ENCODE results near the gene SNX1.
A peak's percentile ranks its signal among the peaks of the same experiment; 100 is the strongest.

Gene SNX1

GRCh38 chr15:64082757-64083156 lies 13.0 kb upstream of the SNX1 start:
- Histone ChIP-seq H3K4me2 (no peak overlapping the region), H3K9ac (no peak overlapping the region), H3K27me3 (no peaks in the 10 kb centered on the region), H3K4me3 (no peak overlapping the region), H3K36me3 (peaks cover 89% of the 10 kb centered on the region), H3K27ac (no peak overlapping the region), H3K4me1 (no peaks in the 10 kb centered on the region), H4K20me1 (peaks cover 32% of the 10 kb centered on the region), H3K9me3 (no peaks in the 10 kb centered on the region)
- no peak for TF ChIP-seq Cebpa-rat (IDR thresholded peaks at IDR 0.05)

DNA sequence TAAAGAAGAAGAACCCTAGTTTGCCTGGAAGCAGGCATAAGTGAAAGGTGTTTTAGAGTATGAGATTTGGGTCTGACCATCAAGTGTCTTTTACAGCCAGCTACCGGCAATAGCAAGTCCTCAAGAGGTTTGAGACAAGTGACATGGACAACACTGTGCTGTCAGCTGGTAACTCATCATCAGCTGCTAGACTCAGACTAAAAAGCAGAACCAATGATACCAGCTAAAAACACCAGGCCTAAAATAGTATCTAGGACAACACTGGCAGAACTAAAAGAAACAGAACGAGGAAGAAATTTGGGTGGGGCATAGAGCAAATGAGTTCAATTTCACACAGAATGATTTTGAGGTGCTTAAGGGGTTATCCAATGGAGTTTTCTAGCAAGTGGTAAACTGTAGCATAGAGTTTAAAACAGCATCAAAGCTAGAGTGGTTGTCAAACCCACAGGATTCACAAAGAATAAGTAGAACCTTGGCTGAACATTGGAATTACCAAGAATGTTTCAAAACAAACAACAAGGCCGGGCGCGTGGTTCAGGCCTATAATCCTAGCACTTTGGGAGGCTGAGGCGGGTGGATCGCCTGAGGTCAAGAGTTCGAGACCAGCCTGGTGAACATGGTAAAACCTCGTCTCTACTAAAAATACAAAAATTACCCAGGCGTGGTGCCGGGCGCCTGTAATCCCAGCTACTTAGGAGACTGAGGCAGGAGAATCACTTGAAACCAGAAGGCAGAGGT lies 6.1 kb upstream of the SNX1 start:
- Histone ChIP-seq H3K27ac (0 out of 2 replicates have a peak overlapping the region, but pooled peaks have one; percentile 29), H4K20me1 (peaks cover 15% of the 10 kb centered on the region; the same call in 1 of the 2 replicates), H3K4me3 (no peak overlapping the region), H3K9me3 (peaks cover 3% of the 10 kb centered on the region; the same call in 1 of the 2 replicates), H3K36me3 (peaks cover 51% of the 10 kb centered on the region), H3K27me3 (no peaks in the 10 kb centered on the region), H3K4me2 (peak overlapping the region; percentile 85), H3K4me1 (peaks cover 46% of the 10 kb centered on the region), H3K9ac (peak overlapping the region; percentile 40; the same call in 1 of the 2 replicates)
- no peak for TF ChIP-seq Cebpa-rat (IDR thresholded peaks at IDR 0.05)

DNA sequence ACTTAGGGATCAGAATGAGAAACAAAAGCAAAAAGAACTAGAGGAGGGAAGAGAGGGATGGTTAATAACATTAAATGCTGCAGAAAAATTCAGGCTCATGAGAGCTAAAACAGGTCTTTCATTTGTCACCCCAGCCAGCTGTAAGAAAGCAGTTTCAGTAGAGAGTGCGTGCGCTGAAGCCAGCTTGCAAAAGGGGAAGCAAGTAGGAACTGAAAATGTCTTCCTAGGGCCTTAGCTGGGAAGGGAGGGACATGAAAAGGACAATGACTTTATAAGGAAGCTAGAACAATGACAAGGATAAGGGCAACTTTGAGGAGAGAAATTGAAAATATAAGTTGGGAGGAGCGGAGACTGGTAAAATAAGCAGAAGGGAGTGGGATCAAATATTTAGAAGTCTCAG lies 5.3 kb upstream of the SNX1 start:
- H3K9me3 ChIP-seq, result peaks cover 3% of the 10 kb centered on the region; the same call in 1 of the 2 replicates
- H3K4me1 ChIP-seq, result peaks cover 54% of the 10 kb centered on the region
- no peak overlapping the region for H3K9ac ChIP-seq
- TF ChIP-seq Cebpa-rat (IDR thresholded peaks at IDR 0.05), result no peak
- 0 out of 2 replicates have a peak overlapping the region, but pooled peaks have one; percentile 29 for H3K27ac ChIP-seq
- peaks cover 15% of the 10 kb centered on the region; the same call in 1 of the 2 replicates for H4K20me1 ChIP-seq
- peaks cover 42% of the 10 kb centered on the region for H3K36me3 ChIP-seq
- H3K4me3 ChIP-seq, result no peak overlapping the region
- peak overlapping the region; percentile 85 for H3K4me2 ChIP-seq
- H3K27me3 ChIP-seq, result no peaks in the 10 kb centered on the region

- peaks cover 3% of the 10 kb centered on the region; the same call in 1 of the 2 replicates for H3K9me3 ChIP-seq
- H3K36me3 ChIP-seq, result peaks cover 25% of the 10 kb centered on the region
- peak overlapping the region; percentile 80 for H3K4me3 ChIP-seq
- peak overlapping the region; percentile 90 for H3K9ac ChIP-seq
- peaks cover 29% of the 10 kb centered on the region for H4K20me1 ChIP-seq
- peak overlapping the region; percentile 90; the same call in 1 of the 2 replicates for H3K27ac ChIP-seq
- peaks cover 61% of the 10 kb centered on the region for H3K4me1 ChIP-seq
- no peak for TF ChIP-seq Cebpa-rat (IDR thresholded peaks at IDR 0.05)
- H3K27me3 ChIP-seq, result no peaks in the 10 kb centered on the region
- H3K4me2 ChIP-seq, result peak overlapping the region; percentile 85
These were observed 3.5 kb upstream of the SNX1 start for GRCh38 chr15:64092075-64092820.

- no peak for TF ChIP-seq Cebpa-rat (IDR thresholded peaks at IDR 0.05)
- Histone ChIP-seq H3K4me1 (peaks cover 69% of the 10 kb centered on the region), H3K27me3 (no peaks in the 10 kb centered on the region), H3K27ac (peak overlapping the region; percentile 90), H3K36me3 (peaks cover 18% of the 10 kb centered on the region), H3K4me3 (peak overlapping the region; percentile 80), H3K4me2 (peak overlapping the region; percentile 85), H4K20me1 (peaks cover 37% of the 10 kb centered on the region), H3K9ac (peak overlapping the region; percentile 90), H3K9me3 (peaks cover 2% of the 10 kb centered on the region; the same call in 1 of the 2 replicates)
These were observed 2.7 kb upstream of the SNX1 start for GRCh38 chr15:64092864-64093626.

GRCh38 chr15:64093627-64094417 lies 2.0 kb upstream of the SNX1 start, which contains the start of gene CIAO2A:
Gene CIAO2A, minus strand, starts transcription at chr15:64093838. Its CDS starts 70 bp downstream, at chr15:64093768.
- Histone ChIP-seq H3K4me2 (peak within 1 kb of the TSS; percentile 89), H3K4me1 (peaks cover 77% of the 10 kb centered on the region), H3K9ac (peak within 1 kb of the TSS; percentile 90), H3K27me3 (no peaks in the 10 kb centered on the region), H3K4me3 (peak within 1 kb of the TSS; percentile 80), H3K27ac (peak within 1 kb of the TSS; percentile 90), H3K36me3 (peaks cover 10% of the 10 kb centered on the region), H3K9me3 (no peaks in the 10 kb centered on the region), H4K20me1 (peaks cover 44% of the 10 kb centered on the region)
- TF ChIP-seq Cebpa-rat (IDR thresholded peaks at IDR 0.05), result no peak

DNA sequence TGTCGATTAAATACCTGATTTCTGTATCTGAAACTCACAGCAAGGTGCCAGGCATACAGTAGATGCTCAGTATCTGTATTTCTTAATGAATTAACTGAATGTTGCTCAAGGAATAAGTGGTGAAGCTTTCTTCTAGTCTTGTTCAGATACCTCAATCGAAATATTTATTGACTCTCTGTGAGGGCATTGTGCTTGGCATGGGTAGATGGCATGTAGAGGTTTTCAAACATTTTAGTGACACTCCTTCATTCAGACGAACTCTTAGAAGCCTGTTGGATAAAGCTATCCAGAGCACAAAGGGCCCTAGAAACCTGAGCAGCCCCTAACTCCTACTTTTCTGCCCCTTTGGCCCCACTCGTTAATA lies 369 bp upstream of the SNX1 start:
- no peaks in the 10 kb centered on the region for H3K9me3 ChIP-seq
- 0 out of 2 replicates have a peak overlapping the region, but pooled peaks have one; percentile 43 for H3K27ac ChIP-seq
- peaks cover 8% of the 10 kb centered on the region for H3K36me3 ChIP-seq
- H3K27me3 ChIP-seq, result no peaks in the 10 kb centered on the region
- peaks cover 78% of the 10 kb centered on the region for H3K4me1 ChIP-seq
- peak overlapping the region; percentile 94; the same call in 1 of the 2 replicates for H3K4me3 ChIP-seq
- peaks cover 45% of the 10 kb centered on the region for H4K20me1 ChIP-seq
- TF ChIP-seq Cebpa-rat (IDR thresholded peaks at IDR 0.05), result no peak
- H3K4me2 ChIP-seq, result peak overlapping the region; percentile 89
- no peak overlapping the region for H3K9ac ChIP-seq

DNA sequence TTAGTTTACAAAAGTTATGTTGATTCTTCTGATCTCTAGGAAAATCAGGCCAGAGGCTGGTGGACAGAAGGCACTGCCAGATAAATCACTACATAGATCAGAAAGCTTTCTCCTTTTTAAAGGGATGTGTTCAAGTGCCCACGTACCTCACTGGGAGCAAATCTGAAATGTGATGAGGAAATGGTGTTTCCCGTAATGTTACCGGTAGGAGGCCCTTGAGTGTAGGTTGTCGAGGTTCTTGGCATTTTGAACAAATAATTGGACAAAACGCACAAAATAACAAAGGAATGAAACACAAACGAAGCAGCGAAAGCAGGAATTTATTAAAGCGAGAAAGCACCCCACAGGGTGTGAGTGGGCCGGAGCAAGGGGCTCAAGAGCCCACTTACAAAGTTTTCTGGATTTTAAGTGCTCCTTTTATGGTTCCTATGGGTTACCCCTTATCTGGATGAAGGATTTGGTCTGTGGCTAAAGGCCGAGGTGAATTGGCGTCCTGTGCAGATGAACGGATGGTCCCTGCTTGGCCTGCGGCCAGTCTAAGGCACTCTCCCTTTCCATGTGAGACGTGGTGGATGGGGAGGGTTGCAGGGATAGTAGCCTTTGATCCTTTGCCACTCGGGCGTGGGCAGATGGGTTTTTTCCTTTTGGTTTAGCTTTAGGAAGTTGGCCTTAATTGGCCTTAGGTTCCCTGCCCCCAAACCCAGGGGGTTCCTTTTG lies 1.0 kb downstream of the SNX1 start:
- Histone ChIP-seq H3K9me3 (no peaks in the 10 kb centered on the region), H3K27ac (peak overlapping the region; percentile 91), H3K9ac (peak overlapping the region; percentile 96), H3K4me1 (peaks cover 70% of the 10 kb centered on the region), H3K4me2 (peak overlapping the region; percentile 98), H3K4me3 (peak overlapping the region; percentile 94), H3K27me3 (no peaks in the 10 kb centered on the region), H3K36me3 (peaks cover 12% of the 10 kb centered on the region), H4K20me1 (peaks cover 59% of the 10 kb centered on the region)
- no peak for TF ChIP-seq Cebpa-rat (IDR thresholded peaks at IDR 0.05)
